Neuronal stem cell (in vitro differentiated cells): ENCODE results near the gene PDIA4.

Experiments used
- DNase-seq: peaks from one replicate; pipeline ENCODE4 v3.0.0-alpha.2; 2013; ENCODE audit warnings: low spot score
- H2AFZ ChIP-seq: one replicate; pipeline ENCODE4 v1.6.1; 2013; ENCODE audit warnings: mild to moderate bottlenecking, low read length, inconsistent platforms
- H2AK5ac ChIP-seq: 2 replicates; pipeline ENCODE4 v1.6.1; 2013; ENCODE audit warnings: low read depth, mild to moderate bottlenecking, inconsistent platforms, low read length, moderate library complexity, mixed read lengths
- H2BK120ac ChIP-seq: 2 replicates; pipeline ENCODE4 v1.6.1; 2013; ENCODE audit warnings: low read depth, mild to moderate bottlenecking, inconsistent platforms, low read length, moderate library complexity, mixed read lengths
- H2BK12ac ChIP-seq: one replicate; pipeline ENCODE4 v1.6.1; 2013; ENCODE audit warnings: low read length, inconsistent platforms
- H2BK15ac ChIP-seq: 2 replicates; pipeline ENCODE4 v1.6.1; 2013; ENCODE audit warnings: mild to moderate bottlenecking, low read length, inconsistent platforms, mixed read lengths
- H2BK5ac ChIP-seq: one replicate; pipeline ENCODE4 v1.6.1; 2013; ENCODE audit warnings: inconsistent platforms, mild to moderate bottlenecking, low read length, moderate library complexity
- H3K14ac ChIP-seq: one replicate; pipeline ENCODE4 v1.6.1; 2013; ENCODE audit warnings: low read length, inconsistent platforms
- H3K18ac ChIP-seq: 2 replicates; pipeline ENCODE4 v1.6.1; 2013; ENCODE audit warnings: low read length, inconsistent platforms
- H3K23ac ChIP-seq: 2 replicates; pipeline ENCODE4 v1.6.1; 2013; ENCODE audit warnings: low read depth, mild to moderate bottlenecking, mixed read lengths, low read length, inconsistent platforms; ENCODE audit not compliant: poor library complexity
- H3K27ac ChIP-seq: replicated peaks from 3 replicates; pipeline ENCODE4 v1.5.1; 2013; ENCODE audit warnings: low read length, inconsistent platforms
- H3K27me3 ChIP-seq, 3 experiments: 2 replicates each; pipeline ENCODE4 v1.6.1; 2013; ENCODE audit warnings: low read length in 3 of 3, mild to moderate bottlenecking in 2 of 3, inconsistent platforms in 1 of 3, low read depth in 1 of 3, mixed read lengths in 1 of 3, moderate library complexity in 1 of 3; ENCODE audit not compliant: control insufficient read depth in 3 of 3, insufficient read depth in 3 of 3
- H3K36me3 ChIP-seq, 2 donors: replicated peaks in 1 of 2; 2 replicates each; pipeline ENCODE4 v1.6.1; 2013; ENCODE audit warnings: low read length in 2 of 2; ENCODE audit not compliant: control insufficient read depth in 2 of 2, insufficient read depth in 2 of 2
- H3K4ac ChIP-seq: 2 replicates; pipeline ENCODE4 v1.6.1; 2013; ENCODE audit warnings: inconsistent platforms, mild to moderate bottlenecking, low read length, moderate library complexity
- H3K4me1 ChIP-seq, 2 donors: 1 replicate in 1 of 2; 2 replicates in 1 of 2; pipeline ENCODE4 v1.6.1; 2013; ENCODE audit warnings: low read length in 2 of 2, low read depth in 1 of 2; ENCODE audit not compliant: control insufficient read depth in 2 of 2, insufficient read depth in 1 of 2
- H3K4me2 ChIP-seq: one replicate; pipeline ENCODE4 v1.6.1; 2013; ENCODE audit warnings: mild to moderate bottlenecking, low read length, inconsistent platforms; ENCODE audit not compliant: insufficient read depth, poor library complexity, severe bottlenecking
- H3K4me3 ChIP-seq, 2 donors: 2 replicates each; pipeline ENCODE4 v1.5.1; 2013; ENCODE audit warnings: low read length in 2 of 2, mild to moderate bottlenecking in 2 of 2, inconsistent platforms in 1 of 2, moderate library complexity in 1 of 2
- H3K79me1 ChIP-seq: one replicate; pipeline ENCODE4 v1.6.1; 2013; ENCODE audit warnings: low read depth, mild to moderate bottlenecking, inconsistent platforms, low read length, moderate library complexity
- H3K9ac ChIP-seq: one replicate; pipeline ENCODE4 v1.6.1; 2013; ENCODE audit warnings: mild to moderate bottlenecking, low read depth, low read length, inconsistent platforms; ENCODE audit not compliant: poor library complexity
- H3K9me3 ChIP-seq, 2 donors: replicated peaks in 1 of 2; 2 replicates each; pipeline versions ENCODE3 to v1.6.1; 2013; ENCODE audit warnings: low read length in 2 of 2, mild to moderate bottlenecking in 2 of 2, inconsistent platforms in 1 of 2, low read depth in 1 of 2, mixed read lengths in 1 of 2, moderate library complexity in 1 of 2; ENCODE audit not compliant: control insufficient read depth in 2 of 2, insufficient read depth in 1 of 2
- H4K8ac ChIP-seq: one replicate; pipeline ENCODE4 v1.6.1; 2013; ENCODE audit warnings: low read depth, mild to moderate bottlenecking, inconsistent platforms, low read length, moderate library complexity
- H4K91ac ChIP-seq: one replicate; pipeline ENCODE4 v1.6.1; 2013; ENCODE audit warnings: low read length, low read depth, mild to moderate bottlenecking, inconsistent platforms; ENCODE audit not compliant: poor library complexity
- WGBS, 2 donors: extraction: QIAGEN DNeasy Blood & Tissue Kit; methylation state at CpG; one replicate each; pipeline ENCODE4 v1.1.7; 2013; ENCODE audit warnings: missing lambda C conversion rate in 2 of 2, mixed read lengths in 1 of 2; ENCODE audit not compliant: insufficient read length in 2 of 2, insufficient replicate concordance in 1 of 2; ENCODE audit errors: extremely low coverage in 2 of 2; 5-methylcytosine and 5-hydroxymethylcytosine counted together

Gene PDIA4

DNA sequence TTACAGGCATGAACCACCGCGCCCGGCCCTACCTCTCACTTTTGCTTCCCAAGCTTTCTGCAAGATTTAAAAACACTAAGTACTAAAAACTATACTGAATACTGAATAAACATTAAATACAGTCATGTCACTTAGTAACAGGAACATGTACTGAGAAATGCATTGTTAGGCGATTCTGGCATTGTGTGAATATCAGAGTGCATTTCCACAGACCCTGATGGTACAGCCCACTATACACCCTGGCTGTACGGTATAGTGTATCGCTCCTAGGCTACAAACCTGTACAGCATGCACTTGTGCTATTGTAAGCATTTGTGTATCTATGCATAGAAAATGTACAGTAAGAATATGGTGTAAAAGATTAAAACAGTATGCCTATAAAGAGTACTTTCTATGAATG lies 29.1 kb downstream of the PDIA4 start:
- peaks cover 21 to 25% of the 10 kb centered on the region in 2 donors for H3K36me3 ChIP-seq
- no peak overlapping the region for H4K91ac ChIP-seq
- H3K18ac ChIP-seq: no peak overlapping the region
- no peak overlapping the region for H2BK15ac ChIP-seq
- no peak overlapping the region for H3K4me2 ChIP-seq
- no peak overlapping the region for H4K8ac ChIP-seq
- no peak overlapping the region for H3K4me3 ChIP-seq
- no peaks in the 10 kb centered on the region for H3K9me3 ChIP-seq
- no peak overlapping the region for H2AK5ac ChIP-seq
- H3K4me1 ChIP-seq: no peaks in the 10 kb centered on the region
- H3K27ac ChIP-seq: no peak overlapping the region
- no peak overlapping the region for H2AFZ ChIP-seq
- H2BK12ac ChIP-seq: no peak overlapping the region
- no peaks in the 10 kb centered on the region for H3K27me3 ChIP-seq
- H3K79me1 ChIP-seq: peaks cover 4% of the 10 kb centered on the region
- H3K9ac ChIP-seq: no peak overlapping the region
- no CpG with 5 or more reads among the region's 6 CpGs for WGBS, 2 donors
- H2BK5ac ChIP-seq: no peak overlapping the region
- H3K23ac ChIP-seq: no peak overlapping the region
- H3K14ac ChIP-seq: no peak overlapping the region
- DNase-seq: no peak
- H3K4ac ChIP-seq: no peak overlapping the region
- no peak overlapping the region for H2BK120ac ChIP-seq

DNA sequence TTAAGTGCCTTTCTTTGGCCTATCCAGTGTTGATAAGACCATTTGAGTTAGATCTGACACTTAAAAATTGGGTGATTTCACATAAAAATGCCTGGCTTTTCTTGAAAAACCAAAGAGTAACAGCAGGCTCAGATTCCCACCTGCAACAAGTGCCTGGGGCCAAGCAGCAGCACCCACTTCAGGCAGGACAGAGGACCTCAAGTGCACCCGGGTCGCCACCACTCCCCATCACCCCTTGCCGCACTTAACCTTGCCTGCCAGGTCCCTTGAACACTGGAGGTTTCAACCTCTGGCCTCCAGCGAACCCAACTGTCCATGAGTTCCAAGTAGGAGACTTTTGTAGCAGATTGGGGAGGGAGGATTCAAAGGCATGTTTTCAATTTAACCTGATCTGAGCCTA lies 30.8 kb downstream of the PDIA4 start:
- no peak overlapping the region for H2BK5ac ChIP-seq
- no peak overlapping the region for H3K9ac ChIP-seq
- H3K79me1 ChIP-seq: peaks cover 4% of the 10 kb centered on the region
- no peak overlapping the region for H3K4me3 ChIP-seq
- H3K4ac ChIP-seq: no peak overlapping the region
- no peak overlapping the region for H3K18ac ChIP-seq
- no peak overlapping the region for H4K91ac ChIP-seq
- no CpG with 5 or more reads among the region's 4 CpGs for WGBS, 2 donors
- no peak overlapping the region for H3K23ac ChIP-seq
- no peak overlapping the region for H3K27ac ChIP-seq
- no peak overlapping the region for H2BK12ac ChIP-seq
- H3K27me3 ChIP-seq: no peaks in the 10 kb centered on the region
- no peak overlapping the region for H2BK15ac ChIP-seq
- H2AFZ ChIP-seq: no peak overlapping the region
- no peak overlapping the region for H2AK5ac ChIP-seq
- H3K4me2 ChIP-seq: no peak overlapping the region
- H3K9me3 ChIP-seq: no peaks in the 10 kb centered on the region
- no peak overlapping the region for H4K8ac ChIP-seq
- H3K36me3 ChIP-seq: peaks cover 8% of the 10 kb centered on the region in 2 donors
- no peak for DNase-seq
- H3K14ac ChIP-seq: no peak overlapping the region
- no peak overlapping the region for H2BK120ac ChIP-seq
- no peaks in the 10 kb centered on the region for H3K4me1 ChIP-seq

DNA sequence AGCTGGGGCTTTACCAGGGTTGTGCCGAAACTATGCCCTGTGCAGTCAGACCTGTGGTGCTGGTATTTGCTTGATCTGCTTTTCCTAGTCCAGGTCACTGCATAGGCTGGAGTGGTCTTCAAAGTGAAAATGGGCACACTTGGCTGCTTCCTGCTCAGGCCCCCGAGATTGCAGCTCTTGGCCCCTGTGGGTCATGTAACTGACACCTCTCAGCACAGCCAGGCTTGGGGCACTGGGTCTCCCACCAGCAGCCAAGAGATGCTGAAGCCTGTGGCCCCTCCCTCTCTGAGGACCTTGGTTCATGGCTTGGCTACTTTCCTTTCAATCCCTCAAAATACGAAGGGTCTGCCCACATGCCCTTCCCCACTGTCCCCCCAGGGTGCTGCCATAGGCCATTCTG lies 33.7 kb downstream of the PDIA4 start:
- WGBS, 2 donors: no CpG with 5 or more reads among the region's 3 CpGs
- Histone ChIP-seq H3K18ac (peak overlapping the region; percentile 35), H2BK12ac (no peak overlapping the region), H3K27ac (no peak overlapping the region), H3K27me3 (no peaks in the 10 kb centered on the region), H3K4me3 (no peak overlapping the region), H3K36me3 (no peaks in the 10 kb centered on the region), H2BK15ac (no peak overlapping the region), H3K9me3 (no peaks in the 10 kb centered on the region), H4K8ac (peak overlapping the region; percentile 96), H2AK5ac (no peak overlapping the region), H3K23ac (no peak overlapping the region), H3K14ac (peak overlapping the region; percentile 25), H3K79me1 (no peaks in the 10 kb centered on the region), H3K4me2 (no peak overlapping the region), H2BK5ac (no peak overlapping the region), H3K4ac (no peak overlapping the region), H3K4me1 (no peaks in the 10 kb centered on the region), H3K9ac (no peak overlapping the region), H2AFZ (peak overlapping the region; percentile 49), H4K91ac (peak overlapping the region; percentile 82), H2BK120ac (no peak overlapping the region)
- no peak for DNase-seq

DNA sequence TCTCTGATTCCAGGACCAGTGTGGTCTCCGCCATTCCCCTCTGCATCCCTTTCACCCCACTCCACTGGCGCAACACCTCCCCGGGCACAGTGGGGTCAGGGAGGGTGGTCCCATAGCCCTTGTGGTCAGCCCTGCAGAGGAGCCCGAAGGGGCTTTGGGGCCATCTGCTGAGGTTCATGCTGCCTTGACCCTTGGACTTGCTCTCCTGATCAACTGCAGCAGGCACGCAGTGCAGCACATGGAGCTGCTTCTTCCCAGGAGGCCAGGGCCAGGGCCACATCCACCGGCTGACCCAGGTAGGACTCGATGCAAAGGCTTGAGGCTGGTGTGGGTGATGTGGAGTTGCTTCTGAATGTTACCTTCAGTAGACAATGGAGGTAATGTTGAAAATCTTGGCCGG lies 35.1 kb downstream of the PDIA4 start:
- no peak overlapping the region for H2BK120ac ChIP-seq
- no peak overlapping the region for H4K91ac ChIP-seq
- WGBS, 2 donors: no CpG with 5 or more reads among the region's 8 CpGs
- H2BK12ac ChIP-seq: no peak overlapping the region
- no peaks in the 10 kb centered on the region for H3K27me3 ChIP-seq
- H3K4me1 ChIP-seq: peaks cover 2 to 5% of the 10 kb centered on the region in 2 donors
- H3K14ac ChIP-seq: no peak overlapping the region
- no peak overlapping the region for H3K4me3 ChIP-seq
- no peak overlapping the region for H2AFZ ChIP-seq
- no peak overlapping the region for H4K8ac ChIP-seq
- H3K79me1 ChIP-seq: no peaks in the 10 kb centered on the region
- H3K4me2 ChIP-seq: no peak overlapping the region
- no peak overlapping the region for H2AK5ac ChIP-seq
- no peak overlapping the region for H2BK5ac ChIP-seq
- H3K18ac ChIP-seq: no peak overlapping the region
- H3K23ac ChIP-seq: peak overlapping the region; percentile 44
- no peak overlapping the region for H3K27ac ChIP-seq
- no peak overlapping the region for H2BK15ac ChIP-seq
- H3K9ac ChIP-seq: no peak overlapping the region
- no peaks in the 10 kb centered on the region for H3K36me3 ChIP-seq
- H3K9me3 ChIP-seq: no peaks in the 10 kb centered on the region
- DNase-seq: no peak
- H3K4ac ChIP-seq: no peak overlapping the region
